ENCODE data around the gene PDE1A. TPM values are rescaled to one million over a fixed set of nuclear protein-coding genes. Genes with fewer than 3 reads are reported as not detected.

PDE1A gene
- total RNA-seq, 4 donors from 2014 or later: 2.3 to 9.2 (median 3.2) TPM

DNA sequence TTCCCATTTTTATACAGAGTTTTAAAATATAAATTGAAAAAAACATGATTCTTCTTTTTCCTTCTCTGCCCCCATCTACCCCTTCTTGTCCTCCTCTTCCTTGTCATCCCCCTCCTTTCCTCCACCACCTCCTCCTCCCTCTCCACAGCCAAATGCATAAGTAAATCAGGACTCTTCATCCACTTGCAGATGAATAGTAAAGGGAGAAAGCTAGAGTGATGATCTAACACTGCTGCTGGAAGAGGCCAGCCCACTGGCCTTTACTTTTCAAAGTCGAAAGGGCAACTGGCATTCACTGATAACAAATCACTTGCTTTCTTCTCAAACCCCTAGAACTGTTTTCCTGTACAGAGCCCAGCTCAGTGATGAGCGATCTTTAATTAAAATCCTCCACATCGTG lies 205.8 kb downstream of the PDE1A start:
- intact Hi-C loops (cut with DNase I): no loop called here
- 64 to 79% methylated on average over 3 of the region's 3 CpGs for WGBS, 2 donors
- Histone ChIP-seq H3K4me1 (no peaks in the 10 kb centered on the region), H3K4me3 (no peak overlapping the region), H3K27ac (no peak overlapping the region), H3K9me3 (no peaks in the 10 kb centered on the region), H3K27me3 (no peaks in the 10 kb centered on the region), H3K36me3 (no peaks in the 10 kb centered on the region)
- no peak for DNase-seq
- TF ChIP-seq POLR2A (IDR thresholded peaks at IDR 0.05): no peak
- TF ChIP-seq, protein P1, sequence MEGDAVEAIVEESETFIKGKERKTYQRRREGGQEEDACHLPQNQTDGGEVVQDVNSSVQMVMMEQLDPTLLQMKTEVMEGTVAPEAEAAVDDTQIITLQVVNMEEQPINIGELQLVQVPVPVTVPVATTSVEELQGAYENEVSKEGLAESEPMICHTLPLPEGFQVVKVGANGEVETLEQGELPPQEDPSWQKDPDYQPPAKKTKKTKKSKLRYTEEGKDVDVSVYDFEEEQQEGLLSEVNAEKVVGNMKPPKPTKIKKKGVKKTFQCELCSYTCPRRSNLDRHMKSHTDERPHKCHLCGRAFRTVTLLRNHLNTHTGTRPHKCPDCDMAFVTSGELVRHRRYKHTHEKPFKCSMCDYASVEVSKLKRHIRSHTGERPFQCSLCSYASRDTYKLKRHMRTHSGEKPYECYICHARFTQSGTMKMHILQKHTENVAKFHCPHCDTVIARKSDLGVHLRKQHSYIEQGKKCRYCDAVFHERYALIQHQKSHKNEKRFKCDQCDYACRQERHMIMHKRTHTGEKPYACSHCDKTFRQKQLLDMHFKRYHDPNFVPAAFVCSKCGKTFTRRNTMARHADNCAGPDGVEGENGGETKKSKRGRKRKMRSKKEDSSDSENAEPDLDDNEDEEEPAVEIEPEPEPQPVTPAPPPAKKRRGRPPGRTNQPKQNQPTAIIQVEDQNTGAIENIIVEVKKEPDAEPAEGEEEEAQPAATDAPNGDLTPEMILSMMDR (IDR thresholded peaks at IDR 0.05): no peak

DNA sequence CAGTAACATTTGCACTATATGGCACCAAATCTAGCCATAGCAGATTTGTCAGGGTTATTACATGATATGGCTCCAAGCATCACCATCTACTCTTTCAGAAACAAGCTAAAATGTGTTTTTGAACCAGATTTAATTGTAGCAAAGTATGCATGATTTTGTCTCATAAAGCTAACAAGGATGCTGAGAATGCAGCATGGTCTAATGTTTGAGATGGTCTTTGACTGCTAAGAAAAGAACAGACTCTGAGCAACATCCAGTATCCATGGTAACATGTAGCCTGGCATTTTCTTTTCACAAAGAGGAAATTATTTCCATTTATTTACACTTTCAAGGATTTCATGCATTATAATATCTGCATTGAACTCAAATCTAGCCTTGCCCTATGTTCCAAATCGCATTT lies 206.5 kb downstream of the PDE1A start:
- TF ChIP-seq, protein P1 (IDR thresholded peaks at IDR 0.05): no peak
- TF ChIP-seq POLR2A (IDR thresholded peaks at IDR 0.05): no peak
- no peaks in the 10 kb centered on the region for H3K9me3 ChIP-seq
- 79 to 85% methylated on average over 1 of the region's 1 CpG for WGBS, 2 donors
- DNase-seq: no peak
- no peaks in the 10 kb centered on the region for H3K36me3 ChIP-seq
- H3K4me1 ChIP-seq: no peaks in the 10 kb centered on the region
- intact Hi-C loops (cut with DNase I): no loop called here
- H3K27ac ChIP-seq: no peak overlapping the region
- no peaks in the 10 kb centered on the region for H3K27me3 ChIP-seq
- no peak overlapping the region for H3K4me3 ChIP-seq

DNA sequence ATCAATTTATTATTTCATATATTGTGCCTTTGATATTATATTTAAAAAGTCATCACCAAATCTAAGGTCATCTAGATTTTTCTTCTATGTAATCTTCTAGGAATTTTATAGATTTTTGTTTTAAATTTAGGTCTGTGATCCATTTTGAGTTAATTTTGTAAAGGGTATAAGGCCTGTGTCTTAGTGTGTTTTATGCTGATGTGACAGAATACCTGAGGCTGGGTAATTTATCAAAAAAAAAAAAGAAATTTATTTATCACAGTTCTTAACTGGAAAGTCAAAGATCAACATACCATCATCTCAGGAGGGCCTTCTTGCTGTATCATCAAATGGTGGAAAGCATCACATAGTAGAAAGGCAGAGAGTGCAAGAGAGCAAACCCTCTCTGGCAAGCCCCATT lies 216.2 kb downstream of the PDE1A start:
- H3K4me3 ChIP-seq: no peak overlapping the region
- intact Hi-C loops (cut with DNase I): no loop called here
- H3K27me3 ChIP-seq: no peaks in the 10 kb centered on the region
- H3K36me3 ChIP-seq: no peaks in the 10 kb centered on the region
- DNase-seq: no peak
- no peak for TF ChIP-seq POLR2A (IDR thresholded peaks at IDR 0.05)
- TF ChIP-seq, protein P1 (IDR thresholded peaks at IDR 0.05): no peak
- H3K4me1 ChIP-seq: no peaks in the 10 kb centered on the region
- no peak overlapping the region for H3K27ac ChIP-seq
- no peaks in the 10 kb centered on the region for H3K9me3 ChIP-seq

DNA sequence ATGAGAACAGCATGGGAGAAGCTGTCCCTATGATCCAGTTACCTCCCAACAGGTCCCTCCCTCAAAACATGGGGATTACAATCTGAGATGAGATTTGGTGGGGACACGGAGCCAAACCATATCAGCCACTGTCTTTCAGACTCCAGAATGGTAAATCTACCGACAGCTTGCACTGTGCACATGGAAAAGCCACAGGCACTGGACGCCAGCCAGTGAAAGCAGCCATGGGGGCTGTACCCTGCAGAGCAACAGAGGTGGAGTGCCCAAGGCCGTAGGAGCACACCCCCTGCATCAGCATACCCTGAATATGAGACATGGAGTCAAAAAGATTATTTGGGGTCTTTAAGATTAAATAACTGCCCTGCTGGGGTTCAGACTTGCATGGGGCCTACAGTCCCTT lies 218.4 kb downstream of the PDE1A start:
- WGBS, 2 donors: 58 to 71% methylated on average over 4 of the region's 4 CpGs
- intact Hi-C loops (cut with DNase I): no loop called here
- no peaks in the 10 kb centered on the region for H3K36me3 ChIP-seq
- TF ChIP-seq, protein P1 (IDR thresholded peaks at IDR 0.05): no peak
- no peak overlapping the region for H3K4me3 ChIP-seq
- DNase-seq: no peak
- no peaks in the 10 kb centered on the region for H3K9me3 ChIP-seq
- H3K27ac ChIP-seq: no peak overlapping the region
- H3K4me1 ChIP-seq: no peaks in the 10 kb centered on the region
- no peaks in the 10 kb centered on the region for H3K27me3 ChIP-seq

DNA sequence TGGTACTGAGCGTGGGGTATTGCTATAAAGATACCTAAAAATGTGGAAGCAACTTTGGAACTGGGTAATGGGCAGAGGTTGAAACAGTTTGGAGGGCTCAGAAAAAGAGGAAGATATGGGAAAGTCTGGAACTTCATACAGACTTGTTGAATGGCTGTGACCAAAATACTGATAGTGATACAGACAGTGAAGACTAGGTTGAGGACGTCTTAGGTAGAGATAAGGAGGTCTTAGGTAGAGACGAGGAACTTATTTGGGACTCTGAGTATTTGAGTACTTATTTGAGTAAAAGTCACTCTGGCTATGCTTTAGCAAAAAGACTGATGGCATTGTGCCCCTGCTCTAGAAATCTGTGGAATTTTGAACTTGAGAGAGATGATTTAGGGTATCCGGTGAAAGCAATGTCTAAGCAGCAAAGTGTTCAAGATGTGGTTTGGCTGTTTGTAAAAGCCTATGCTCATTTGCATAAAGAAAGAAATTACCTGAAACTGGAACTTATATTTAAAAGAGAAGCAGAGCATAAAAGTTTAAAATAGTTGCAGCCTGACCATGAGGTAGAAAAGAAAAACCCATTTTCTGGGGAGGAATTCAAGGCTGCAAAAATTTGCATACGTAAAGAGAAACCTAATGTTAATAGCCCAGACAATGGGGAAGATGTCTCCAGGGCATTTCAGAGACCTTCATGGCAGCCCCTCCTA lies 219.6 kb downstream of the PDE1A start:
- Histone ChIP-seq H3K9me3 (no peaks in the 10 kb centered on the region), H3K36me3 (no peaks in the 10 kb centered on the region), H3K4me3 (no peak overlapping the region), H3K27me3 (no peaks in the 10 kb centered on the region), H3K27ac (no peak overlapping the region), H3K4me1 (no peaks in the 10 kb centered on the region)
- WGBS, 2 donors: 78 to 94% methylated on average over 5 of the region's 5 CpGs
- no peak for TF ChIP-seq POLR2A (IDR thresholded peaks at IDR 0.05)
- TF ChIP-seq, protein P1 (IDR thresholded peaks at IDR 0.05): no peak
- intact Hi-C loops (cut with DNase I): no loop called here
- no peak for DNase-seq

All from esophagus squamous epithelium (tissue), 5 donors.